ENCODE measurements around the gene OSBPL6. TPM values are rescaled to one million over a fixed set of nuclear protein-coding genes. Genes with fewer than 3 reads are reported as not detected.
A peak's percentile ranks its signal among the peaks of the same experiment; 100 is the strongest.

Gene OSBPL6
- total RNA-seq, 1 experiment from 2014 or later, result 11.6 TPM

- Histone ChIP-seq H3K9me3 (ENCODE audit: control insufficient read depth in 1 of 2, insufficient read depth in 1 of 2, low read depth in 1 of 2, low read length in 2 of 2) (no peaks in the 10 kb centered on the region), H3K36me3 (ENCODE audit: control insufficient read depth in 1 of 2, insufficient read depth in 2 of 2, low read length in 2 of 2) (no peaks in the 10 kb centered on the region), H3K27ac (ENCODE audit: low read depth, low read length) (peak overlapping the region; percentile 73; the same call in 1 of the 2 replicates), H3K4me2 (ENCODE audit: low read length) (peak overlapping the region; percentile 86), H2AFZ (ENCODE audit: low read depth, low read length, poor library complexity, severe bottlenecking) (peak overlapping the region; percentile 92), H3K79me2 (ENCODE audit: insufficient read depth, low read length) (no peaks in the 10 kb centered on the region), H3K9me2 (ENCODE audit: insufficient read depth) (no peaks in the 10 kb centered on the region), H3K4me3 (replicated peaks in 1 of 2; ENCODE audit: low read depth in 1 of 2, low read length in 2 of 2) (peak overlapping the region; percentile 68 to 79), H3K27me3 (ENCODE audit: insufficient read depth, low read length) (no peaks in the 10 kb centered on the region), H4K20me1 (ENCODE audit: insufficient read depth) (no peaks in the 10 kb centered on the region), H3K9ac (ENCODE audit: low read length) (peak overlapping the region; percentile 75), H3K4me1 (ENCODE audit: control insufficient read depth in 1 of 2, insufficient read depth in 2 of 2, low read length in 2 of 2) (peaks cover 12 to 17% of the 10 kb centered on the region in 2 experiments; a peak in 3 of 4 replicates)
- intact Hi-C loops (cut with micrococcal nuclease), result loop anchor here (1.0 to 10.0 kb wide), 6 partner anchors 107 to 510 kb away; partner anchors contain the start of gene RBM45
- DNase-seq (ENCODE audit: low read depth, low spot score), result peak; percentile 93
- CTCF ChIA-PET, result interaction anchor here (0.6 to 2.7 kb wide), 28 partner anchors 9 to 432 kb away, joined by 3 to 25 read pairs (median 4); partner anchors contain the start of genes PJVK, PRKRA and RBM45
- RAD21 ChIA-PET (ENCODE audit: low non-redundant PET in 1 of 2, low total read pairs in 2 of 2, uncharacterized antibody in 2 of 2, unreplicated experiment in 2 of 2), result no interaction called here
- TSS peak; percentile 91 for BruUV-seq (replicated peaks)
- POLR2A ChIA-PET, result interaction anchor here (1.1 to 2.3 kb wide), 5 partner anchors 10 to 302 kb away, joined by 4 to 11 read pairs (median 4); partner anchors contain the start of genes PJVK, PRKRA and RBM45
- ATAC-seq, result peak; percentile 83
- TF ChIP-seq JUND (IDR thresholded peaks at IDR 0.05), result no peak; the same call in 1 of the 2 replicates
- TF ChIP-seq CTCF (IDR thresholded peaks at IDR 0.05 in 2 of 3, conservative IDR thresholded peaks at IDR 0.05 in 1 of 3; ENCODE audit: borderline replicate concordance in 1 of 3, insufficient read depth in 1 of 3, low read depth in 2 of 3, low read length in 2 of 3), result peak; percentile 85 to 89 (median 89)
- TF ChIP-seq POLR2A (IDR thresholded peaks at IDR 0.05; ENCODE audit: borderline replicate concordance, extremely low read depth, insufficient read depth, insufficient read length), result peak; percentile 65
- TF ChIP-seq SIN3A (IDR thresholded peaks at IDR 0.05; ENCODE audit: low read depth), result peak; percentile 59
- TF ChIP-seq SRF (IDR thresholded peaks at IDR 0.05; ENCODE audit: low read depth), result peak; percentile 53; the same call in 1 of the 2 replicates
- peak; percentile 66 for TF ChIP-seq CEBPB (IDR thresholded peaks at IDR 0.05; ENCODE audit: low read depth)
- TF ChIP-seq MAX (IDR thresholded peaks at IDR 0.05), result peak; percentile 84
- TF ChIP-seq TCF7L2 (IDR thresholded peaks at IDR 0.05; ENCODE audit: borderline replicate concordance, extremely low read depth, insufficient read depth, insufficient read length), result no peak
- no peak for TF ChIP-seq EZH2phosphoT487 (IDR thresholded peaks at IDR 0.05; ENCODE audit: borderline replicate concordance)
- TF ChIP-seq ZFX (IDR thresholded peaks at IDR 0.05), result no peak
- peak; percentile 8; the same call in 1 of the 2 replicates for TF ChIP-seq FOSL1 (IDR thresholded peaks at IDR 0.05; ENCODE audit: low read depth)
- peak; percentile 83 for TF ChIP-seq POLR2AphosphoS5 (IDR thresholded peaks at IDR 0.05; ENCODE audit: low read depth, low read length)
- TF ChIP-seq ATF3 (IDR thresholded peaks at IDR 0.05), result no peak
- TF ChIP-seq EZH2 (IDR thresholded peaks at IDR 0.05), result no peak
- peak; percentile 89 for TF ChIP-seq RAD21 (IDR thresholded peaks at IDR 0.05; ENCODE audit: low read depth)
- peak; percentile 95 for TF ChIP-seq CBX3 (IDR thresholded peaks at IDR 0.05; ENCODE audit: low read depth)
- no peak for TF ChIP-seq REST (IDR thresholded peaks at IDR 0.05; ENCODE audit: low read depth)
- TF ChIP-seq ZNF274 (IDR thresholded peaks at IDR 0.05; ENCODE audit: low read depth, low read length), result no peak
- TF ChIP-seq YY1 (IDR thresholded peaks at IDR 0.05; ENCODE audit: extremely low read depth, insufficient replicate concordance, low read depth, low read length), result peak; percentile 82
These were observed 220.2 kb downstream of the OSBPL6 start for GRCh38 chr2:178414266-178415247.

Measured in HCT116 (cell line).